Adrenal gland (tissue), 5 donors: ENCODE data around the gene MYO5A.

ENCODE experiments used
- CTCF ChIP-seq, 6 experiments: fragments of 450-650 bp in 4 of 6; fragments of 200-600 bp in 2 of 6; sonication (generic) in 1 of 6; IDR thresholded peaks; 1 replicate in 5 of 6; 2 replicates in 1 of 6; pipeline versions ENCODE4 v1.5.1 to v1.8.0; 2016 to 2021; ENCODE audit warnings: antibody characterized with exemption in 6 of 6, mild to moderate bottlenecking in 2 of 6, moderate library complexity in 1 of 6
- POLR2A ChIP-seq, 2 donors: fragments of 450-650 bp; IDR thresholded peaks; one replicate each; pipeline ENCODE4 v1.6.1; 2017; ENCODE audit warnings: antibody characterized with exemption in 2 of 2, mild to moderate bottlenecking in 2 of 2, moderate library complexity in 1 of 2
- donor health status: DM: no; HTN: no; CAD: no.

- no peak for TF ChIP-seq CTCF (IDR thresholded peaks at IDR 0.05)
- TF ChIP-seq POLR2A (IDR thresholded peaks at IDR 0.05): no peak
Observed at GRCh38 chr15:52428297-52428696, 100.4 kb downstream of the MYO5A start.
